GM12878 (cell line): Measurements from ENCODE around the gene SRC. TPM values are rescaled to one million over a fixed set of nuclear protein-coding genes. Genes with fewer than 3 reads are reported as not detected.

Experiments used
- CREM ChIP-seq: IDR thresholded peaks from 2 replicates; pipeline ENCODE4 v1.6.1; 2014; ENCODE audit warnings: antibody characterized with exemption, low read depth
- EED ChIP-seq: sonication (generic); IDR thresholded peaks from 2 replicates; pipeline ENCODE4 v1.6.1; 2016; ENCODE audit warnings: antibody characterized with exemption, low read depth
- IKZF1 ChIP-seq: fragments of 450-650 bp; conservative IDR thresholded peaks from 2 replicates; pipeline ENCODE4 v1.6.1; 2017; ENCODE audit warnings: antibody characterized with exemption, mild to moderate bottlenecking
- IRF5 ChIP-seq: fragments of 450-650 bp; IDR thresholded peaks from 2 replicates; pipeline ENCODE4 v1.6.1; 2017; ENCODE audit warnings: borderline replicate concordance
- SMARCA5 ChIP-seq: fragments of 450-650 bp; IDR thresholded peaks from 2 replicates; pipeline ENCODE4 v1.6.1; 2017; ENCODE audit warnings: mild to moderate bottlenecking
- polyA plus RNA-seq, 11 experiments: library from polyadenylated mRNA; depleted of rRNA in 4 of 11; unstranded in 6 of 11; stranded (reverse) in 5 of 11; fragments of >200 nt; fragmentation: Nextera tagmentation in 4 of 11; fragmentation: Illumina TruSeq in 1 of 11; extraction: Ambion mirVana in 4 of 11; extraction: Trizol in 1 of 11; gene quantifications; 1 replicate in 1 of 11; 2 replicates in 10 of 11; pipeline versions ENCODE4 v1.2.1 to v1.2.3, GENCODE V29; 2011 to 2016; ENCODE audit warnings: inconsistent platforms in 2 of 11, missing spikeins in 2 of 11, low read depth in 1 of 11
- total RNA-seq, 4 experiments: library from RNA; depleted of rRNA in 3 of 4; stranded (reverse); fragments of >200 nt in 3 of 4; fragmentation: Illumina TruSeq in 1 of 4; extraction: Trizol in 1 of 4; gene quantifications; 2 replicates each; pipeline versions ENCODE4 v1.2.1 to v1.2.3, GENCODE V29; 2013 to 2021
- TF ChIP-seq, protein P1 (sequence below): fragments of 450-650 bp; IDR thresholded peaks from 2 replicates; pipeline ENCODE4 v1.6.1; 2016; ENCODE audit warnings: mild to moderate bottlenecking, moderate library complexity, borderline replicate concordance

SRC gene
- total and polyA plus RNA-seq, 10 of the 15 experiments (the other 5 are each of a cell fraction or from before 2014, with no cell fraction given), result 0.60 to 71.3 (median 27.2) TPM

GRCh38 chr20:37354210-37355195, 8.6 kb downstream of the SRC start (continued):
- TF ChIP-seq, protein P1, sequence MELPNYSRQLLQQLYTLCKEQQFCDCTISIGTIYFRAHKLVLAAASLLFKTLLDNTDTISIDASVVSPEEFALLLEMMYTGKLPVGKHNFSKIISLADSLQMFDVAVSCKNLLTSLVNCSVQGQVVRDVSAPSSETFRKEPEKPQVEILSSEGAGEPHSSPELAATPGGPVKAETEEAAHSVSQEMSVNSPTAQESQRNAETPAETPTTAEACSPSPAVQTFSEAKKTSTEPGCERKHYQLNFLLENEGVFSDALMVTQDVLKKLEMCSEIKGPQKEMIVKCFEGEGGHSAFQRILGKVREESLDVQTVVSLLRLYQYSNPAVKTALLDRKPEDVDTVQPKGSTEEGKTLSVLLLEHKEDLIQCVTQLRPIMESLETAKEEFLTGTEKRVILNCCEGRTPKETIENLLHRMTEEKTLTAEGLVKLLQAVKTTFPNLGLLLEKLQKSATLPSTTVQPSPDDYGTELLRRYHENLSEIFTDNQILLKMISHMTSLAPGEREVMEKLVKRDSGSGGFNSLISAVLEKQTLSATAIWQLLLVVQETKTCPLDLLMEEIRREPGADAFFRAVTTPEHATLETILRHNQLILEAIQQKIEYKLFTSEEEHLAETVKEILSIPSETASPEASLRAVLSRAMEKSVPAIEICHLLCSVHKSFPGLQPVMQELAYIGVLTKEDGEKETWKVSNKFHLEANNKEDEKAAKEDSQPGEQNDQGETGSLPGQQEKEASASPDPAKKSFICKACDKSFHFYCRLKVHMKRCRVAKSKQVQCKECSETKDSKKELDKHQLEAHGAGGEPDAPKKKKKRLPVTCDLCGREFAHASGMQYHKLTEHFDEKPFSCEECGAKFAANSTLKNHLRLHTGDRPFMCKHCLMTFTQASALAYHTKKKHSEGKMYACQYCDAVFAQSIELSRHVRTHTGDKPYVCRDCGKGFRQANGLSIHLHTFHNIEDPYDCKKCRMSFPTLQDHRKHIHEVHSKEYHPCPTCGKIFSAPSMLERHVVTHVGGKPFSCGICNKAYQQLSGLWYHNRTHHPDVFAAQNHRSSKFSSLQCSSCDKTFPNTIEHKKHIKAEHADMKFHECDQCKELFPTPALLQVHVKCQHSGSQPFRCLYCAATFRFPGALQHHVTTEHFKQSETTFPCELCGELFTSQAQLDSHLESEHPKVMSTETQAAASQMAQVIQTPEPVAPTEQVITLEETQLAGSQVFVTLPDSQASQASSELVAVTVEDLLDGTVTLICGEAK, result no peak
- TF ChIP-seq CREM (no peak), SMARCA5 (no peak), IKZF1 (no peak), IRF5 (no peak), EED (no peak)
